WTC11 (cell line): ENCODE measurements around the gene BLMH. TPM values are rescaled to one million over a fixed set of nuclear protein-coding genes. Genes with fewer than 3 reads are reported as not detected.

Source experiments
- ATAC-seq: fragments of 200-7000 bp; cut with Tn5 transposase; 2 replicates; pipeline ENCODE4 v1.10.0; 2021; ENCODE audit warnings: mild to moderate bottlenecking, moderate library complexity
- CTCF ChIA-PET: fragments of 300-600 bp; sonication (Branson Sonifier 250); formaldehyde crosslinking; loops from one replicate; lab custom pipeline; 2021; ENCODE audit warnings: antibody characterized with exemption; lab: Charles Lee
- POLR2A ChIA-PET: fragments of 350-600 bp; sonication (Branson Sonifier 250); formaldehyde crosslinking; loops from one replicate; lab custom pipeline; 2021; ENCODE audit warnings: antibody characterized with exemption; lab: Charles Lee
- DNase-seq: peaks from one replicate; pipeline ENCODE4 v3.0.0; 2021; ENCODE audit warnings: low spot score
- H3K27ac Mint-ChIP-seq: 2 replicates; pipeline ENCODE4 v1.8.0; 2021; ENCODE audit warnings: mixed read lengths
- H3K27me3 Mint-ChIP-seq: 2 replicates; pipeline ENCODE4 v1.8.0; 2021; ENCODE audit warnings: low read depth, mild to moderate bottlenecking, moderate library complexity, mixed read lengths
- H3K36me3 Mint-ChIP-seq: 2 replicates; pipeline ENCODE4 v1.8.0; 2021; ENCODE audit warnings: mixed read lengths
- H3K4me1 Mint-ChIP-seq: 2 replicates; pipeline ENCODE4 v1.8.0; 2022; ENCODE audit warnings: mixed read lengths
- H3K4me3 Mint-ChIP-seq: 2 replicates; pipeline ENCODE4 v1.8.0; 2021; ENCODE audit warnings: mild to moderate bottlenecking, moderate library complexity, mixed read lengths
- H3K9me3 Mint-ChIP-seq: 2 replicates; pipeline ENCODE4 v1.8.0; 2021; ENCODE audit warnings: mixed read lengths
- AR ChIP-seq: fragments of 250-450 bp; sonication (Bioruptor Pico); IDR thresholded peaks from 2 replicates; pipeline ENCODE4 v1.9.0; 2021; ENCODE audit warnings: mild to moderate bottlenecking
- ATF6 ChIP-seq: sonication (generic); formaldehyde crosslinking; IDR thresholded peaks from 2 replicates; pipeline ENCODE4 v1.8.1; 2023; ENCODE audit warnings: mild to moderate bottlenecking, missing genetic modification reagents
- CDX4 ChIP-seq: fragments of 250-450 bp; sonication (Bioruptor Pico); IDR thresholded peaks from 2 replicates; pipeline ENCODE4 v1.9.0; 2021; ENCODE audit warnings: moderate library complexity, mild to moderate bottlenecking, inconsistent platforms, borderline replicate concordance
- EMX1 ChIP-seq: fragments of 250-450 bp; sonication (Bioruptor Pico); IDR thresholded peaks from 2 replicates; pipeline ENCODE4 v1.8.0; 2021; ENCODE audit warnings: mild to moderate bottlenecking
- ESRRA ChIP-seq: sonication (generic); formaldehyde crosslinking; IDR thresholded peaks from 2 replicates; pipeline ENCODE4 v1.8.1; 2022; ENCODE audit warnings: mild to moderate bottlenecking, missing genetic modification reagents, borderline replicate concordance
- ETV6 ChIP-seq: sonication (generic); formaldehyde crosslinking; IDR thresholded peaks from 2 replicates; pipeline ENCODE4 v1.8.1; 2022; ENCODE audit warnings: mild to moderate bottlenecking, missing genetic modification reagents
- FOXJ3 ChIP-seq: sonication (generic); formaldehyde crosslinking; IDR thresholded peaks from 2 replicates; pipeline ENCODE4 v1.9.0; 2021; ENCODE audit warnings: missing genetic modification reagents, mild to moderate bottlenecking, borderline replicate concordance
- GABPB1 ChIP-seq: sonication (generic); formaldehyde crosslinking; IDR thresholded peaks from 2 replicates; pipeline ENCODE4 v1.8.1; 2023; ENCODE audit warnings: mild to moderate bottlenecking, missing genetic modification reagents
- HMGXB4 ChIP-seq: sonication (generic); formaldehyde crosslinking; IDR thresholded peaks from 2 replicates; pipeline ENCODE4 v1.8.1; 2023; ENCODE audit warnings: mild to moderate bottlenecking, moderate library complexity, missing genetic modification reagents
- IRF1 ChIP-seq: sonication (generic); formaldehyde crosslinking; IDR thresholded peaks from 2 replicates; pipeline ENCODE4 v1.8.0; 2023; ENCODE audit warnings: missing genetic modification reagents
- MXD4 ChIP-seq: fragments of 250-450 bp; sonication (Bioruptor Pico); IDR thresholded peaks from 2 replicates; pipeline ENCODE4 v1.8.0; 2021; ENCODE audit warnings: mild to moderate bottlenecking, moderate library complexity, borderline replicate concordance
- NFATC4 ChIP-seq: fragments of 250-450 bp; sonication (Bioruptor Pico); IDR thresholded peaks from 2 replicates; pipeline ENCODE4 v1.9.0; 2021; ENCODE audit warnings: mild to moderate bottlenecking
- NFYB ChIP-seq: sonication (generic); formaldehyde crosslinking; conservative IDR thresholded peaks from 2 replicates; pipeline ENCODE4 v1.8.0; 2022; ENCODE audit warnings: low read depth, missing genetic modification reagents
- PRRX2 ChIP-seq: fragments of 250-450 bp; sonication (Bioruptor Pico); IDR thresholded peaks from 2 replicates; pipeline ENCODE4 v1.8.0; 2021; ENCODE audit warnings: mild to moderate bottlenecking
- RORB ChIP-seq: fragments of 250-450 bp; sonication (Bioruptor Pico); IDR thresholded peaks from 2 replicates; pipeline ENCODE4 v1.9.0; 2021; ENCODE audit warnings: mild to moderate bottlenecking
- SMAD4 ChIP-seq: sonication (generic); formaldehyde crosslinking; IDR thresholded peaks from 2 replicates; pipeline ENCODE4 v1.8.0; 2022; ENCODE audit warnings: mild to moderate bottlenecking, missing genetic modification reagents
- TEAD1 ChIP-seq: sonication (generic); formaldehyde crosslinking; IDR thresholded peaks from 2 replicates; pipeline ENCODE4 v1.8.0; 2022; ENCODE audit warnings: mild to moderate bottlenecking, missing genetic modification reagents
- TEAD4 ChIP-seq: sonication (generic); formaldehyde crosslinking; IDR thresholded peaks from 2 replicates; pipeline ENCODE4 v1.8.0; 2022; ENCODE audit warnings: mild to moderate bottlenecking, missing genetic modification reagents
- ZNF138 ChIP-seq: sonication (generic); formaldehyde crosslinking; conservative IDR thresholded peaks from 2 replicates; pipeline ENCODE4 v1.8.1; 2022; ENCODE audit warnings: mild to moderate bottlenecking, moderate library complexity, missing genetic modification reagents
- ZNF317 ChIP-seq: sonication (generic); formaldehyde crosslinking; IDR thresholded peaks from 2 replicates; pipeline ENCODE4 v1.8.1; 2023; ENCODE audit warnings: low read depth, mild to moderate bottlenecking, moderate library complexity, missing genetic modification reagents, borderline replicate concordance
- ZNF512 ChIP-seq: sonication (generic); formaldehyde crosslinking; IDR thresholded peaks from 2 replicates; pipeline ENCODE4 v1.8.1; 2022; ENCODE audit warnings: missing genetic modification reagents, borderline replicate concordance
- ZNF671 ChIP-seq: fragments of 250-450 bp; sonication (Bioruptor Pico); IDR thresholded peaks from 2 replicates; pipeline ENCODE4 v1.8.0; 2021; ENCODE audit warnings: mild to moderate bottlenecking
- ZSCAN18 ChIP-seq: fragments of 250-450 bp; sonication (Bioruptor Pico); IDR thresholded peaks from 2 replicates; pipeline ENCODE4 v2.1.2; 2022; ENCODE audit warnings: mild to moderate bottlenecking, moderate library complexity
- total RNA-seq: library from RNA; stranded (reverse); gene quantifications from 3 replicates; pipeline ENCODE4 v1.2.3, GENCODE V29; 2021

BLMH gene
- total RNA-seq, 1 experiment from 2014 or later: 63.9 TPM

- H3K27me3 Mint-ChIP-seq: no peaks in the 10 kb centered on the region
- no peak for ATAC-seq
- H3K4me1 Mint-ChIP-seq: no peaks in the 10 kb centered on the region
- no peak for DNase-seq
- H3K9me3 Mint-ChIP-seq: no peaks in the 10 kb centered on the region
- ChIA-PET POLR2A (no interaction called here), CTCF (no interaction called here)
- H3K27ac Mint-ChIP-seq: no peak overlapping the region
- TF ChIP-seq RORB (CRISPR knock-in tag) (no peak), ZNF512 (CRISPR knock-in tag) (no peak), HMGXB4 (CRISPR knock-in tag) (no peak), PRRX2 (CRISPR knock-in tag) (no peak), SMAD4 (CRISPR knock-in tag) (no peak), NFYB (CRISPR knock-in tag) (no peak), ATF6 (CRISPR knock-in tag) (no peak), MXD4 (no peak), ZNF671 (CRISPR knock-in tag) (no peak), AR (CRISPR knock-in tag) (no peak), IRF1 (no peak)
- H3K4me3 Mint-ChIP-seq: no peak overlapping the region
- H3K36me3 Mint-ChIP-seq: peaks cover 16% of the 10 kb centered on the region
Observed at GRCh38 chr17:30256756-30257506, 34.8 kb downstream of the BLMH start.

- Mint-ChIP-seq H3K27ac (no peak overlapping the region), H3K9me3 (no peaks in the 10 kb centered on the region), H3K36me3 (peaks cover 9% of the 10 kb centered on the region), H3K4me1 (no peaks in the 10 kb centered on the region), H3K4me3 (no peak overlapping the region), H3K27me3 (no peaks in the 10 kb centered on the region)
- POLR2A ChIA-PET: no interaction called here
- DNase-seq: no peak
- no peak for ATAC-seq
- CTCF ChIA-PET: no interaction called here
- TF ChIP-seq ZNF317 (no peak), CDX4 (CRISPR knock-in tag) (no peak), GABPB1 (CRISPR knock-in tag) (no peak), NFATC4 (CRISPR knock-in tag) (no peak), ESRRA (CRISPR knock-in tag) (no peak), ZSCAN18 (CRISPR knock-in tag) (no peak), EMX1 (CRISPR knock-in tag) (no peak), ETV6 (no peak), FOXJ3 (no peak), TEAD4 (CRISPR knock-in tag) (no peak), ZNF512 (CRISPR knock-in tag) (no peak), TEAD1 (CRISPR knock-in tag) (no peak), ZNF138 (no peak)
Observed at GRCh38 chr17:30254150-30254549, 37.6 kb downstream of the BLMH start.
